Activated T-cell treated with anti-CD3 and anti-CD28 coated beads, Interleukin-2, amount 50 U/mL, for 4 hours (primary cell): ENCODE results near the gene ARHGEF19. TPM values are rescaled to one million over a fixed set of nuclear protein-coding genes. Genes with fewer than 3 reads are reported as not detected.
"Not testable (repeated sequence)": the region's sequence is repeated elsewhere in the genome, so short reads cannot be mapped to it uniquely, and the experiment has no call there.

Experiments
- ATAC-seq, 2 donors: fragments of 200-7000 bp; cut with Tn5 transposase; one replicate each; pipeline ENCODE4 v1.10.0; 2021
- DNase-seq: peaks from one replicate; pipeline ENCODE4 v3.0.0-alpha.2; 2020
- H3K27me3 Mint-ChIP-seq: one replicate; pipeline ENCODE4 v1.8.0; 2021; ENCODE audit warnings: low read depth, mixed read lengths
- H3K36me3 Mint-ChIP-seq: one replicate; pipeline ENCODE4 v1.8.0; 2022; ENCODE audit warnings: mixed read lengths; ENCODE audit not compliant: insufficient read depth
- H3K4me1 Mint-ChIP-seq: one replicate; pipeline ENCODE4 v1.8.0; 2021; ENCODE audit warnings: low read depth, mixed read lengths
- H3K4me3 Mint-ChIP-seq: one replicate; pipeline ENCODE4 v1.8.0; 2021; ENCODE audit warnings: mild to moderate bottlenecking, moderate library complexity, mixed read lengths
- H3K9me3 Mint-ChIP-seq: one replicate; pipeline ENCODE4 v1.8.0; 2021; ENCODE audit warnings: mixed read lengths
- total RNA-seq, 3 donors: library from RNA; stranded (reverse); gene quantifications; one replicate each; pipeline ENCODE4 v1.2.1, GENCODE V29; 2021

ARHGEF19 gene
- total RNA-seq, 3 donors from 2014 or later: 10.6 to 16.6 (median 11.1) TPM

DNA sequence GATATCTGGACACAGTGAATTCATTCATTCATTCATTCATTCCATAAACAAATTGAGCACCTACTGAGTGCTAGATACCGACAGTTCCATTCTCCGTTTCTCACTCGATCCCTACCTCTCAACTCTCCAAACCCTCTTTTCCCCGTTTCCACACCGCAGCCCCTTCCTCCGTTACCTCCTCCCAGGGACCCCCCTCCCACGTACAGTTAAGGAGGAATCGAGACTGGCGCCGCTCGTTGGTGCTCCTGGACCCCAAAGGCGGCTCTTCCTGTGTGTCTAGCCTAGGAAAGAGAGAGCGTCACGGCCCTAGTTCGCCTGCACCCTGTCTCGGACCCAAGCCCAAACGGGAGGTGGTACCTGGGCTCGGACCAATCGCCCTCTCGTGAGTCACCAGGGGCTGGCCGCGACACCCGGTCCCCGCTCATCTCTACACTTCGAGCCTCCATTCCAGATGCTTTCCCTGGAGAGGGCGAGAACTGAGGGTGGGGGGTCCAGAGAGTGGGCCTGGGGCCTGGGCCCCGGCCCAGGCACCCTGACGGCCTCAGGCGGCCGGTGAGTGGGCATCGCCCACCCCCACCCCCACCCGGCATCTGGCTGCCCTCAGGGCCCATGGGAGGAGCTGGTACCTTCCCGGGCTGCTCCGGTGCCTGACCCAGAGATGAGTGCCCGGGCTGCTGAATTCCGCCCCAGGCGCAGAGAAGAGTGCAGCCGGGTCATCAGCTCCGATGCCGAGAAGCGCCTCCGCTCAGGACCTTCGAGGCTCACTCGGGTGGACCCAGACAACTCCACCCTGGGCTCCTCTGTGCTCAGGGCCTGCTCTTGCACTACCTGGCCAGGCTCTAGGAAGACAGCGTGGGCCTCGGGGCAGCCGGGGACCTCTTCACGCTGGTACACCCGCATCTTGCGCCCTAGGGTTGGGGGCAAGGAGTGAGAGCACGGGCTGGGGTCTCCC is 4.9 kb downstream of the ARHGEF19 start:
- DNase-seq (no peak), ATAC-seq (no peak)
- Mint-ChIP-seq H3K4me1 (peaks cover 11% of the 10 kb centered on the region), H3K36me3 (peaks cover 9% of the 10 kb centered on the region), H3K4me3 (peak overlapping the region; percentile 84), H3K9me3 (no peaks in the 10 kb centered on the region), H3K27me3 (no peaks in the 10 kb centered on the region)

GRCh38 chr1:16206547-16207317 is 5.7 kb downstream of the ARHGEF19 start:
- H3K36me3 Mint-ChIP-seq: peaks cover 9% of the 10 kb centered on the region
- H3K4me3 Mint-ChIP-seq: peak overlapping the region; percentile 84
- H3K4me1 Mint-ChIP-seq: peaks cover 11% of the 10 kb centered on the region
- DNase-seq (peak; percentile 91), ATAC-seq (peak; percentile 94 to 95)
- H3K27me3 Mint-ChIP-seq: no peaks in the 10 kb centered on the region
- no peaks in the 10 kb centered on the region for H3K9me3 Mint-ChIP-seq

DNA sequence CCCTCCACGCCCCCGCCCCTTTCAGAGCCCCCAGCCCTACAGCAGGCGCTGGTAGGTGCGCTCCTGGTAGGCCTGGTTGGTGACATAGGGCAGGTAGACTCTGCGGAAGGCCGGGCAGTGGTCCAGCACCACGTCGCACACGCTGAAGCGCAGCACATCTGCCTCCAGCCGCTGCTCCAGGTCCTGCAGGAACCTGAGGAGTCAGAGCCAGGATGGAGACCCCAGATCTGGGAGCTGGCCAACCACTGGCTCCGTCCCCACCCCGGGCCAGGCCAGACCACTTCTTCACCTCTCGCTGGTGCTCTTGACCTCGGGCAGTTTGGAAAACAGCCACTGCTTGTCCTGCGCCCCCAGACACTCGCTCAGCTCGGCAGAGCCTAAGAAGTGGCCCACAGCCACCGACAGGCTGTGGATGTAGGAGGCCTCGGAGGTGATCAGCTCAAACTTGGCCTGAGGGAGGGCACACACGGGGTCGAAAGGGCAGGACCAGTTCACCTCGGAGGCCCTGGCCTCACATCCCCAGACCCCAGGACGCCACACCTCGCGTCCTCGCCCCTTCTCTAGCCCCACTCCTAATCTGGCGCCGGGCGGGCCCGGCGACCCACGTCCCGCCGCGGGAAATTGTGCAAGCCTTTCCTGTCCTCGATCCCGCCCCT is 6.4 kb downstream of the ARHGEF19 start:
- ATAC-seq (peak in 1 of 2 donors; percentile 3), DNase-seq (no peak)
- H3K4me1 Mint-ChIP-seq: peaks cover 11% of the 10 kb centered on the region
- peaks cover 9% of the 10 kb centered on the region for H3K36me3 Mint-ChIP-seq
- no peaks in the 10 kb centered on the region for H3K9me3 Mint-ChIP-seq
- H3K4me3 Mint-ChIP-seq: peak overlapping the region; percentile 84
- no peaks in the 10 kb centered on the region for H3K27me3 Mint-ChIP-seq

DNA sequence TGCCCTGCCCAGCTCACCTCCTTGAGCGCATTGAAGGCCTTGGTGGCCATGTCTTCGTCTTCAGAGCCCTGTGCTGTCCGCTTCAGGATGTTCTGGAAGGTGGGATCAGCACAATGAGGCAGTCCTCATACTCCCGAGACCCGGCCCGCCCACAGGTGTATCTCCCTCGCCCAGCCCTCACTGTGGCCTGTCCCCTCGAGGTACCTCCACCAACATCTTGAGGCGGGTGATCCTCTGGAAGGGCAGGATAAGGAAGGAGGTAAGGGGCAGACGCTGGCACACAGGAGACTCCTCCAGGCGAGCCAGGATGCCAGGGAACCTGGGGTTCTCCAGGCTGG is 7.1 kb downstream of the ARHGEF19 start:
- peaks cover 9% of the 10 kb centered on the region for H3K36me3 Mint-ChIP-seq
- H3K4me1 Mint-ChIP-seq: peaks cover 11% of the 10 kb centered on the region
- H3K9me3 Mint-ChIP-seq: no peaks in the 10 kb centered on the region
- peak overlapping the region; percentile 45 for H3K4me3 Mint-ChIP-seq
- no peak for DNase-seq
- no peak for ATAC-seq
- no peaks in the 10 kb centered on the region for H3K27me3 Mint-ChIP-seq

DNA sequence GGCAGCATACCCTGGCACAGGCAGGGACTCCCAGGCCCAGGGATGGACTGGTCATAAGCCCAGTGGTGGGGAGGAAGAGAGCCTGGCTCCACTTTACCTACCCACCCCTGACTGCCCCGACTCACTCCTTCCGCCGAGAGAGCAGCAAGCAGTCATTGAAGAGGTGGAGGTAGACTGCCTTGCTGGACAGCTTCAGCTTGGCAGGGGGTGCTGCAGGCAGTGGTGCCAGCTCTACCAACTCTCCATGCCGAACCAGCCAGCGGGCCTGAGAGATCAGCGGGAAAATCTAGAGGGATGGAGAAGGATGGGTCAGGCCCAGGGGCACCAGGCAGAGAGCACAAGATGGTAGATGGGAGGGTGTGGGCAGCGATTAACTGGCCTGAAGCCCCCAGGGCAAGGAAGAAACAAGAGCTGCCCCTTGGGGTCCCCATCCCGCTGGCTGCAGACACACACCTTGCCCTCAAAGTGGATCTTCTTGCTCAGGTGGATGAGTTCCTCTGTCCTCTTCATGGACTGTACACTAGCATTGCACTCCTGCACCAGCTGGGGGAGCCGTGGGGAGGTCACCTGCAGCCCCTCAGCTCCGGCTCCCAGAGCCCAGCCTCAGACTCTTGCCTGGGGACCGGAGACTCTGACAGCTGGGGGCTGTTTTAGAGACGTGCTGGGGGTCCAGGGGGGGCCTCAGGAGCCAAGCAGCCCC is 7.7 kb downstream of the ARHGEF19 start:
- ATAC-seq (no peak), DNase-seq (peak; percentile 24)
- H3K36me3 Mint-ChIP-seq: peaks cover 9% of the 10 kb centered on the region
- no peak overlapping the region for H3K4me3 Mint-ChIP-seq
- H3K4me1 Mint-ChIP-seq: peaks cover 11% of the 10 kb centered on the region
- H3K27me3 Mint-ChIP-seq: no peaks in the 10 kb centered on the region
- no peaks in the 10 kb centered on the region for H3K9me3 Mint-ChIP-seq

GRCh38 chr1:16204216-16204615 is 8.2 kb downstream of the ARHGEF19 start:
- Mint-ChIP-seq H3K9me3 (no peaks in the 10 kb centered on the region), H3K4me3 (no peak overlapping the region), H3K36me3 (peaks cover 9% of the 10 kb centered on the region), H3K27me3 (no peaks in the 10 kb centered on the region), H3K4me1 (peaks cover 11% of the 10 kb centered on the region)
- DNase-seq (no peak), ATAC-seq (no peak)

GRCh38 chr1:16203550-16203949 is 8.9 kb downstream of the ARHGEF19 start:
- ATAC-seq (no peak), DNase-seq (no peak)
- Mint-ChIP-seq H3K27me3 (no peaks in the 10 kb centered on the region), H3K4me1 (peaks cover 11% of the 10 kb centered on the region), H3K9me3 (no peaks in the 10 kb centered on the region), H3K4me3 (no peak overlapping the region), H3K36me3 (peaks cover 10% of the 10 kb centered on the region)

DNA sequence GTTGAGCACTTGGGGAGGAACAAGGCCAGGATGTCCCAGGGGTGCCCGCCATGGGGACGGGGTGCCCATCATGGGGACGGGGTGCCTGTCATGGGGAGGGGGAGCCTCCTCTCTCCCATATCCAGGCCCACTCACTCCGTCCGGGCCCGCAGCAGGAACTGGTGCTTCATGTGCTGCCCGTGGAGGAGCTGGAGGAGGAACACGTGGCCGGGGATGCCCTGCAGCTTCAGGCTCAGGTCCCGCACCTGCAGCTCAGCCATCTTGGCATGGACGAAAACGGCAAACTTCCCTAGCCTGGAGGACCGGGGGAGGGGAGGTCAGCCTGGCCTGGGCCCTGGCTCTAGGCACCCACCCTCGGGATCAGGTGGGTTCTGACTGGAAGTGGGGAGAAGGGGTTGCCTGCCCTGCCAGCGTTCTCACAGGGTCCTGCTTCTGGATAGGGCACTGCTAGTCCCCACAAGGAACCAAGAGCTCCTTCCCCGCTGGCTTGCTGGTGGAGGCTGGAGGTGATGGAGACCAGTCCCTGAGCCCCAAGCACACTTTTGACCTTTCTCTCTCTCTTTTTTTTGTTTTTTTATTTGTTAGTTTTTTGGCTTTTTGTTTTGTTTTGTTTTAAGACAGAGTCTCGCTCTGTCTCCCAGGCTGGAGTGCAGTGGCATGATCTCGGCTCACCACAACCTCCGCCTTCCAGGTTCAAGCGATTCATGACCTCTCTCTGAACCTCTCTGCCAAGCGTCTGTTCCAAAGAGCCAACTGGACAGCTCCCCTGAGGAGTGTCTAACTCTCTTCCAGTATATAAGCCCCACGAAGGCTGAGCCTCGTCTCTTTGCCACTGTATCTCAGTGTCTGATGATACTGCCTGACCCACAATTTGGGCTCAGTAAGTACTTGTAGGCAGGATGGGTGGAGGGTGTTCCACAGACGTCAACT is 9.9 kb downstream of the ARHGEF19 start:
- Mint-ChIP-seq H3K4me3 (no peak overlapping the region), H3K36me3 (peaks cover 11% of the 10 kb centered on the region), H3K4me1 (peaks cover 11% of the 10 kb centered on the region), H3K9me3 (no peaks in the 10 kb centered on the region), H3K27me3 (no peaks in the 10 kb centered on the region)
- DNase-seq (no peak), ATAC-seq (no peak)

DNA sequence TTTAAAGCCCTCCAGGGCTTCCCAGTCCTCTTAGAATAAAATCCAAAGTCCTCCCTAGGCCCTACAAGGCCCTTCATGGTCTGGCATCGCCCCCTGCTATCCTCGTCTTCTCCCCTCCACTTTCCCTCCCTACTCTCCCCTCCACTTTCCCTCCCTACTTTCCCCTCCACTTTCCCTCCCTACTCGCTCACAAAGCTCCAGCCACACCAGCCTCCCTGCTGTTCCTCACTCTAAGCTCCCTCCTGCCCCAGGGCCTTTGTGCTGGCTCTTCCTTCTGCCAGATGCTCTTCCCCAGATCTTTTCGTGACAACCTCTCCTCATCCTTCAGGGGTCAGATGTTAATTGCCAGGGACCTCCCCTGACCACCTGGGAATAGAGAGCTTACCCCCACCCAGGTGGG is 12.8 kb downstream of the ARHGEF19 start:
- H3K9me3 Mint-ChIP-seq: no peaks in the 10 kb centered on the region
- H3K4me3 Mint-ChIP-seq: no peak overlapping the region
- DNase-seq (no peak), ATAC-seq (no peak)
- peaks cover 1% of the 10 kb centered on the region for H3K4me1 Mint-ChIP-seq
- H3K27me3 Mint-ChIP-seq: no peaks in the 10 kb centered on the region
- peaks cover 12% of the 10 kb centered on the region for H3K36me3 Mint-ChIP-seq

DNA sequence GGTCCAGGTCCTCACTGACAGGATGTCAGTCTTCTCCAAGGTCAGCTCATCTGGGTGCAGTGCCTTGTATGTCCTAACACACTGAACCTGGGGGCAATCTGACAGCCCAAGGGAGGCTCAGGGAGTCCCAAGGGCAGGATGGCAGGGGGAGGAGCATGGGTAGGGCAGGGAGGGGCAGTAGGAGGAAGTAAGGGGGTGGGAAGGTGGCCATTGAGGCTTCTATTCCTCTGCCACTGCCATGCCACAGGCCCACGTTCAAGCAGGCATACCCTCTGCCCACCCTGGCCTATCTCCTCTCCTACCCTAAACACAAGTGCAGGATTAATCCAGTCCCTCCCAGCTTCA is 13.3 kb downstream of the ARHGEF19 start:
- Mint-ChIP-seq H3K4me1 (no peaks in the 10 kb centered on the region), H3K36me3 (peaks cover 12% of the 10 kb centered on the region), H3K4me3 (no peak overlapping the region), H3K9me3 (no peaks in the 10 kb centered on the region), H3K27me3 (no peaks in the 10 kb centered on the region)
- no peak for DNase-seq
- no peak for ATAC-seq

- DNase-seq (no peak), ATAC-seq (peak in 1 of 2 donors; percentile 18)
- no peaks in the 10 kb centered on the region for H3K9me3 Mint-ChIP-seq
- H3K4me3 Mint-ChIP-seq: no peak overlapping the region
- no peaks in the 10 kb centered on the region for H3K27me3 Mint-ChIP-seq
- peaks cover 10% of the 10 kb centered on the region for H3K36me3 Mint-ChIP-seq
- no peaks in the 10 kb centered on the region for H3K4me1 Mint-ChIP-seq
Measured at GRCh38 chr1:16198444-16199156, 13.9 kb downstream of the ARHGEF19 start.

GRCh38 chr1:16196874-16197273 is 15.6 kb downstream of the ARHGEF19 start:
- H3K9me3 Mint-ChIP-seq: no peaks in the 10 kb centered on the region
- ATAC-seq: no peak
- DNase-seq: no peak
- H3K4me1 Mint-ChIP-seq: no peaks in the 10 kb centered on the region
- no peak overlapping the region for H3K4me3 Mint-ChIP-seq
- peaks cover 3% of the 10 kb centered on the region for H3K36me3 Mint-ChIP-seq
- H3K27me3 Mint-ChIP-seq: no peaks in the 10 kb centered on the region

DNA sequence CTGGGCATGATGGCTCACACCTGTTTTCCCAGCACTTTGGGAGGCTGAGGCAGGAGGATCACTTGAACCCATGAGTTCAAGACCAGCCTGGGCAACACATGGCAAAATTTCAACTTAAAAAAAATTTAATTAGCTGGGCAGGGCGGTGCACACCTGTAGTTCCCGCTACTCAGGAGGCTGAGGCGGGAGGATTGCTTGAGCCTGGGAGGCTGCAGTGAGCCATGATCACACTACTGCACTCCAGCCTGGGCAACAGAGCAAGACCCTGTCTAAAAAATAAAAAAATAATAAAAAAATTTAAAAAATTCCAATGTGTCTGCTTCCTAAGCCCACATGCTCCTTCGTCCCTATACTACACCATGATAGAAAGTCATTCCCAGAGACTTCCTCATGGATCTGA is 16.3 kb downstream of the ARHGEF19 start:
- not testable (repeated sequence) for H3K27me3 Mint-ChIP-seq, H3K4me3 Mint-ChIP-seq, H3K4me1 Mint-ChIP-seq, H3K36me3 Mint-ChIP-seq, DNase-seq, ATAC-seq, H3K9me3 Mint-ChIP-seq
